Suppressor macrophage treated with lipopolysaccharide for 1 hour (primary cell): ENCODE data around the gene C11orf24.
"Not testable (repeated sequence)": the region's sequence is repeated elsewhere in the genome, so short reads cannot be mapped to it uniquely, and the experiment has no call there.

Experiments used
- DNase-seq, 3 donors: peaks; one replicate each; pipeline ENCODE4 v3.0.0-alpha.2; 2020 to 2022

The C11orf24 gene

GRCh38 chr11:68243847-68244246, 27.9 kb downstream of the C11orf24 start:
- DNase-seq: not testable (repeated sequence)

GRCh38 chr11:68242616-68243015, 29.2 kb downstream of the C11orf24 start:
- DNase-seq: no peak

- no peak for DNase-seq
Measured at GRCh38 chr11:68231621-68232020, 40.2 kb downstream of the C11orf24 start.

- DNase-seq: peak in 2 of 3 donors; percentile 19 to 29
Measured at GRCh38 chr11:68229601-68230000, 42.2 kb downstream of the C11orf24 start.

GRCh38 chr11:68226421-68226820, 45.4 kb downstream of the C11orf24 start:
- no peak for DNase-seq

GRCh38 chr11:68224606-68225005, 47.2 kb downstream of the C11orf24 start:
- no peak for DNase-seq

GRCh38 chr11:68223275-68223674, 48.5 kb downstream of the C11orf24 start:
- DNase-seq: no peak

GRCh38 chr11:68221406-68221805, 50.4 kb downstream of the C11orf24 start:
- no peak for DNase-seq

- no peak for DNase-seq
Measured at GRCh38 chr11:68216171-68216938, 55.4 kb downstream of the C11orf24 start.

GRCh38 chr11:68215524-68216170, 56.1 kb downstream of the C11orf24 start:
- DNase-seq: no peak

GRCh38 chr11:68215087-68215445, 56.7 kb downstream of the C11orf24 start:
- DNase-seq: peak; percentile 64 to 77 (median 68)

GRCh38 chr11:68214173-68215086, 57.3 kb downstream of the C11orf24 start:
- no peak for DNase-seq

- DNase-seq: peak; percentile 92 to 98 (median 96)
Measured at GRCh38 chr11:68213555-68214172, 58.1 kb downstream of the C11orf24 start.

GRCh38 chr11:68213135-68213515, 58.6 kb downstream of the C11orf24 start, which contains the start of gene KMT5B:
Gene KMT5B, minus strand, starts transcription at chr11:68213296. Its CDS starts 23,220 bp downstream, at chr11:68190076.
- peak in 2 of 3 donors; percentile 60 to 62 for DNase-seq

GRCh38 chr11:68212421-68213134, 59.2 kb downstream of the C11orf24 start:
- peak; percentile 87 to 94 (median 88) for DNase-seq

- no peak for DNase-seq
Measured at GRCh38 chr11:68211546-68211945, 60.2 kb downstream of the C11orf24 start.
